HepG2 (cell line): ENCODE results near the gene CDH19. TPM values are rescaled to one million over a fixed set of nuclear protein-coding genes. Genes with fewer than 3 reads are reported as not detected.

Source experiments
- ATAC-seq: fragments of 200-7000 bp; cut with Tn5 transposase; 3 replicates; pipeline ENCODE4 v1.9.1; 2020; ENCODE audit warnings: mild to moderate bottlenecking, moderate library complexity
- BruUV-seq: library from RNA; stranded (reverse); fragments of 400-500 nt; replicated peaks from 2 replicates; lab custom pipeline; 2021; lab: Mats Ljungman, UMichigan
- CTCF ChIA-PET: fragments of 300-600 bp; formaldehyde crosslinking; extraction: SDS; loops from one replicate; lab custom pipeline; 2021; ENCODE audit warnings: low total read pairs, inconsistent platforms, low intra/inter-chr PET ratio; lab: Yijun Ruan, JAX
- POLR2A ChIA-PET: fragments of 350-600 bp; sonication (Branson Sonifier 250); formaldehyde crosslinking; loops from one replicate; lab custom pipeline; 2020; ENCODE audit warnings: antibody characterized with exemption, inconsistent platforms; lab: Yijun Ruan, JAX
- DNase-seq: peaks from one replicate; pipeline ENCODE4 v3.0.0-alpha.2; 2015; ENCODE audit warnings: low spot score
- FAIRE-seq: peaks from 3 replicates; lab custom pipeline; 2011; peaks lifted over from hg19 to GRCh38; lab: Jason Lieb, UNC
- H2AFZ ChIP-seq: one replicate; pipeline ENCODE4 v1.6.1; 2011; ENCODE audit warnings: low read length, inconsistent platforms
- H3K27ac ChIP-seq: fragments of 300-600 bp; 3 replicates; pipeline ENCODE4 v1.8.0; 2011; ENCODE audit warnings: mixed run types, mild to moderate bottlenecking, mixed read lengths, low read length, inconsistent platforms; ENCODE audit not compliant: insufficient read depth; ENCODE audit errors: extremely low read length
- H3K27me3 ChIP-seq, 2 experiments: fragments of 200-600 bp in 1 of 2; 2 replicates in 1 of 2; 3 replicates in 1 of 2; pipeline versions ENCODE4 v1.6.0 to v1.8.0; 2011; ENCODE audit warnings: low read length in 2 of 2, mild to moderate bottlenecking in 2 of 2, moderate library complexity in 2 of 2, inconsistent platforms in 1 of 2; ENCODE audit not compliant: insufficient read depth in 2 of 2, control insufficient read depth in 1 of 2
- H3K36me3 ChIP-seq, 2 experiments: fragments of 200-600 bp in 1 of 2; replicated peaks in 1 of 2; 2 replicates in 1 of 2; 3 replicates in 1 of 2; pipeline versions ENCODE4 v1.5.1 to v1.8.0; 2011; ENCODE audit warnings: low read length in 2 of 2, inconsistent platforms in 1 of 2; ENCODE audit not compliant: insufficient read depth in 2 of 2, control insufficient read depth in 1 of 2
- H3K4me1 ChIP-seq: 2 replicates; pipeline ENCODE4 v1.5.1; 2012; ENCODE audit warnings: low read length, inconsistent platforms; ENCODE audit not compliant: insufficient read depth
- H3K4me2 ChIP-seq: 2 replicates; pipeline ENCODE4 v1.6.0; 2011; ENCODE audit warnings: low read depth, low read length, inconsistent platforms
- H3K4me3 ChIP-seq, 3 experiments: fragments of 200-600 bp in 1 of 3; sonication (generic), shearing (Covaris generic) in 1 of 3; replicated peaks in 1 of 3; 2 replicates each; pipeline ENCODE4 v1.5.1; 2011 to 2016; ENCODE audit warnings: low read length in 3 of 3, inconsistent platforms in 2 of 3, low read depth in 2 of 3, mild to moderate bottlenecking in 2 of 3, control low read depth in 1 of 3, mixed read lengths in 1 of 3; ENCODE audit not compliant: insufficient read depth in 1 of 3
- H3K79me2 ChIP-seq: one replicate; pipeline ENCODE4 v1.6.1; 2011; ENCODE audit warnings: low read length, inconsistent platforms; ENCODE audit not compliant: insufficient read depth
- H3K9ac ChIP-seq: 2 replicates; pipeline ENCODE4 v1.6.0; 2011; ENCODE audit warnings: mild to moderate bottlenecking, low read depth, low read length, inconsistent platforms; ENCODE audit not compliant: insufficient read depth
- H3K9me3 ChIP-seq: 2 replicates; pipeline ENCODE4 v1.5.1; 2012; ENCODE audit warnings: mild to moderate bottlenecking, low read length
- H4K20me1 ChIP-seq: 2 replicates; pipeline ENCODE4 v1.6.0; 2011; ENCODE audit warnings: inconsistent platforms, mild to moderate bottlenecking, low read length, moderate library complexity; ENCODE audit not compliant: insufficient read depth
- GTF2F1 ChIP-seq: fragments of 150-350 bp; IDR thresholded peaks from 2 replicates; pipeline ENCODE4 v1.6.1; 2014; ENCODE audit warnings: low read length
- ISL2 ChIP-seq: sonication (generic); formaldehyde crosslinking; IDR thresholded peaks from 2 replicates; pipeline ENCODE4 v1.5.0; 2020; ENCODE audit warnings: missing genetic modification reagents
- MTA1 ChIP-seq: sonication (generic); formaldehyde crosslinking; IDR thresholded peaks from 2 replicates; pipeline ENCODE4 v1.4.0; 2020; ENCODE audit warnings: missing genetic modification reagents, mild to moderate bottlenecking, borderline replicate concordance
- MXD1 ChIP-seq: sonication (generic); formaldehyde crosslinking; IDR thresholded peaks from 2 replicates; pipeline ENCODE4 v1.4.0; 2020; ENCODE audit warnings: mild to moderate bottlenecking, missing genetic modification reagents
- NAIF1 ChIP-seq: sonication (generic); formaldehyde crosslinking; IDR thresholded peaks from 2 replicates; pipeline ENCODE4 v1.5.0; 2020; ENCODE audit warnings: mild to moderate bottlenecking, missing genetic modification reagents, borderline replicate concordance
- U2AF2 ChIP-seq: fragments of 200-400 bp; formaldehyde crosslinking; IDR thresholded peaks from 2 replicates; pipeline ENCODE4 v1.6.1; 2017; ENCODE audit warnings: low read depth, mild to moderate bottlenecking, low read length
- ZBTB10 ChIP-seq: sonication (generic); formaldehyde crosslinking; IDR thresholded peaks from 2 replicates; pipeline ENCODE4 v1.4.0; 2020; ENCODE audit warnings: missing genetic modification reagents, borderline replicate concordance
- ZBTB40 ChIP-seq, 2 experiments: fragments of 450-650 bp in 1 of 2; sonication (generic) in 1 of 2; formaldehyde crosslinking in 1 of 2; IDR thresholded peaks; 2 replicates each; pipeline versions ENCODE4 v1.6.1 to v1.8.0; 2016 to 2022; ENCODE audit warnings: antibody characterized with exemption in 1 of 2, mild to moderate bottlenecking in 1 of 2, missing genetic modification reagents in 1 of 2
- ZBTB42 ChIP-seq: sonication (generic); formaldehyde crosslinking; IDR thresholded peaks from 2 replicates; pipeline ENCODE4 v1.5.0; 2020; ENCODE audit warnings: mild to moderate bottlenecking, missing genetic modification reagents
- ZFP36L2 ChIP-seq: sonication (generic); formaldehyde crosslinking; IDR thresholded peaks from 2 replicates; pipeline ENCODE4 v1.4.0; 2020; ENCODE audit warnings: missing genetic modification reagents
- ZNF30 ChIP-seq: sonication (generic); formaldehyde crosslinking; IDR thresholded peaks from 2 replicates; pipeline ENCODE4 v1.5.0; 2020; ENCODE audit warnings: mild to moderate bottlenecking, missing genetic modification reagents
- WGBS: methylation state at CpG from one replicate; pipeline ENCODE4 v1.1.6; 2017; ENCODE audit warnings: low lambda C conversion rate; 5-methylcytosine and 5-hydroxymethylcytosine counted together
- in situ Hi-C: cut with HindIII; loops from 2 replicates; pipeline ENCODE4 v1.10.0; 2017; ENCODE audit warnings: low pct_unique_long_range_greater_than_20kb; ENCODE audit not compliant: extremely low pct_ligation_motif_present
- intact Hi-C: fragments of 100-400 bp; cut with micrococcal nuclease; formaldehyde crosslinking; loops from one replicate; pipeline ENCODE4 v1.10.0; 2022; ENCODE audit not compliant: unreplicated experiment
- polyA plus RNA-seq, 8 experiments: library from polyadenylated mRNA; depleted of rRNA in 3 of 8; stranded (reverse) in 7 of 8; unstranded in 1 of 8; fragments of >200 nt; fragmentation: Illumina TruSeq in 4 of 8; extraction: Trizol in 4 of 8; gene quantifications; 2 replicates each; pipeline versions ENCODE4 v1.2.1 to v1.2.3, GENCODE V29; 2011 to 2016; ENCODE audit warnings: low read depth in 4 of 8, missing spikeins in 1 of 8, mixed read lengths in 1 of 8; ENCODE audit not compliant: insufficient read depth in 1 of 8
- total RNA-seq, 5 experiments: library from RNA; depleted of rRNA; stranded (reverse); fragments of >200 nt; fragmentation: Illumina TruSeq; extraction: Trizol; gene quantifications; 2 replicates each; pipeline ENCODE4 v1.2.3, GENCODE V29; 2016; ENCODE audit warnings: low read depth in 1 of 5

Gene CDH19
- total and polyA plus RNA-seq, 2 of the 13 experiments (the other 11 are each of a cell fraction or from before 2014, with no cell fraction given), result not detected

GRCh38 chr18:66508937-66509336 is 95.0 kb downstream of the CDH19 start:
- no peaks in the 10 kb centered on the region for H3K36me3 ChIP-seq
- CTCF ChIA-PET, result no interaction called here
- POLR2A ChIA-PET, result no interaction called here
- no peaks in the 10 kb centered on the region for H3K9me3 ChIP-seq
- no TSS peak for BruUV-seq
- intact Hi-C loops, result no loop called here
- no peak overlapping the region for H3K27ac ChIP-seq
- H3K4me1 ChIP-seq, result no peaks in the 10 kb centered on the region
- H3K4me3 ChIP-seq, result no peak overlapping the region
- H3K79me2 ChIP-seq, result no peaks in the 10 kb centered on the region
- in situ Hi-C loops, result loop anchor here (25.0 kb wide), 1 partner anchor 547 kb away; no protein-coding TSS in a partner anchor
- no peaks in the 10 kb centered on the region; the same call in 1 of the 2 replicates for H4K20me1 ChIP-seq
- WGBS, result 33% methylated on average over 3 of the region's 3 CpGs
- no peak overlapping the region for H3K9ac ChIP-seq
- no peak overlapping the region for H3K4me2 ChIP-seq
- H2AFZ ChIP-seq, result no peak overlapping the region
- H3K27me3 ChIP-seq, result no peaks in the 10 kb centered on the region
- FAIRE-seq (no peak), DNase-seq (no peak), ATAC-seq (no peak)
- TF ChIP-seq ZNF30 (CRISPR knock-in tag), result no peak
- no peak for TF ChIP-seq NAIF1
- TF ChIP-seq ISL2 (CRISPR knock-in tag), result no peak
- TF ChIP-seq MTA1, result no peak
- no peak for TF ChIP-seq U2AF2
- no peak for TF ChIP-seq MXD1 (CRISPR knock-in tag)
- TF ChIP-seq ZFP36L2 (CRISPR knock-in tag), result no peak
- no peak for TF ChIP-seq GTF2F1
- TF ChIP-seq ZBTB42 (CRISPR knock-in tag), result no peak
- TF ChIP-seq ZBTB10 (CRISPR knock-in tag), result no peak
- TF ChIP-seq ZBTB40 (IDR thresholded peaks at IDR 0.05), result no peak
- TF ChIP-seq ZBTB40 (CRISPR knock-in tag; IDR thresholded peaks at IDR 0.05), result no peak
